ENCODE measurements around the gene SH3PXD2B.

SH3PXD2B gene

DNA sequence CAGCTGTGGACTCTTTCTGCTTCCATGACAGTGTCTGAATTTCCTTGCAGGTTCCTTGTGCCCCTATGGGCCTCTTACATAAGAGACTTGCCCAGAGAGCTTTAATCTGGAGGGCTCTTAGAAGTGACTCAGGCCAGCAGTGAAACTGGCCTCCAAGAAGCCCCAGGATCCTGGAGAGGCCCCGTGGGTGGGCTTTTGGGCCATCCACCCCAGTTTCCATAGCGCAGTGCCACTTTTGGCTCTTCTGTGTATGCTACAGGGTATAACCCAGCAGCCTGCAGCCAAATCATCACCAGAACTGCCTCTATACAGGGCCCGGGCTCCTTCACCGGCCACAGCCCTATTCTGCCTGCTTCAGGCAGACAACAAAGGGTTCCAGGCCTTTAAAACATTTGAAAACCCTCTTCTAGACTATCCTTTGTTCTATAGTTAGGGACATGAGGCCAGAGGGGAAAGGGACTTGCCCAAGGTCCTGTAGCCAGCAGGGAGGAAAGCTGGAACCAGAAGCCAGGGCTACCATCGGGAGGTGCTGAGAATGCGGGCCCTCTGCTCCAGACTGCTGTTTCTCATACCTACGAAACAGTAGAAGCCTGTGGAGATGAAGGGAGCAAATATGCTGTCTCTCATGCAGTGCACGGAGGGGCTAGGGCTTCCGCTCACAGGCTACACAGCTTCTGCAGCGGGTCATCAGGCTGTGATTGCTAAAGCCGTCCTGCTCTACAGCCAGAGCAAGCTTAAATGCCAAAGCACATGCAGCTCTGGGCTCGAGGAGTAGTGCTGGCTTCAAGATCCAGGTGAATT lies 18.0 kb downstream of the SH3PXD2B start:
- no peak for DNase-seq

DNA sequence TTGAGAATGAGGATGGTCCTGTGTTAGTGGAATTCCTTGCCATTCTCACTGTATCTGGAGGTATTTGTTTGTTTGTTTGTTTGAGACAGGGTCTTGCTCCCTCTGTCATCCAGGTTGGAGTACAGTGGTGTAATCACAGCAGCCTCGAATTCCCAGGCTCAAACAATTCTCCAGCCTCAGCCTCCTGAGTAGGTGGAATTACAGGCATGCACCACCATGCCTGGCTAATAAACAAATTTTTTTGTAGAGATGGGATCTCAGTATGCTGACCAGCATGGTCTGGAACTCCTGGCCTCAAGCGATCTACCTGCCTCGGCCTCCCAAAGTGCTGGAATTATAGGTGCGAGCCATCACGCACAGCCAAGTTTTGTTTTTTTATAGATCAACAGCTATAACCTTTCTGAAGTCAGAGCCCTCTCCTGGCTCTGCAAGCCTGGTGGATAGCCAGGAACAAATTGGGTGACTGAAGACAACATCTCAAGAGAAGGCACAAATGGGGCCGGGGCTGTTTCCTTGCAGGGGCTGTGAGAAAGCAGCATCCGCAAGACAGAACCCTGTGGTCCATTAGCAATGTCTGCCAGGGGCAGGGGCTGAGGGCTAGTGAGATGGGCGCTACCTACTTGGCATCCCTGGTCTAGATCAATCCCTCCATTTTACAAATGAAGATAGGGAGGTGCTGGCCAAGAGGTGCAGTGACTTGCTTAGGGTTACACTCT lies 18.8 kb downstream of the SH3PXD2B start:
- no peak for DNase-seq

DNA sequence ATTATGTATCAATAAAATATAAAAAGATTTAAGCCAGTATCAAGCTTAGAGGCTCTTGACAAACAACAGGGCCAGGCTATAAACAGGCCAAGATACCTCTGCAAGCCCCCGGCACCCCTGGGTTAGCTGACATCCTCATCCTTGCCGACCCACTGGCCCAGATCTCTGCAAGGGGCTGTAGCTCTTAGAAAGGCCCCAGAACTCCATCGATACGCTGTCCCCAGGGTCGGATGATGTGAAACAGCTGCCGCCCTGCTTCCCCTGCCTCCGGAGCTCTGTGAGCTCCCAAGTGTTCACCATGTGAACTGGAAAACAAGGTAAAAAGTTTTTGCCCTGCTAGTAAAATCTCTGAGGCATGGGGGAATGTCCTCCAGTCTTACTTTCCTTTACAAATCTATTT lies 20.1 kb downstream of the SH3PXD2B start:
- DNase-seq, result no peak

DNA sequence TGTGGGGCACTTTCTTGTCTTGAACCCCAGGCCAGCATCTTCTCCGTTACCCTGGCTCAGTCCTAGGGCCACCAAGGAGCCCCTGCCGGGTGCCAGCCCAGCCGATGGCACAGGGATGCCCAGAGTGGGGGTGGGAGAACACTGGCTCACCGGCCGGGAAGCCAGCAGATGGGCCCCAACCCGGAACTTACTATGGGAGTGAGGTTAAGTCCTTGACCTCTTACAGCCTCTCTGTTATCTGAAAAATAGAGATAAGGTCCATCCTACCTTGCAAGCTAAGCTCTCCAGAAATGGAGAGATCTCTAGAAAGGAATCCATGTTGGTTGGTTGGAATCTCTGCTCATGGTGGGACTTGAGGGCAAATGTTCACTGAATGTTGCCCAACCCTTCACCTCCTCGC lies 20.8 kb downstream of the SH3PXD2B start:
- DNase-seq, result no peak

DNA sequence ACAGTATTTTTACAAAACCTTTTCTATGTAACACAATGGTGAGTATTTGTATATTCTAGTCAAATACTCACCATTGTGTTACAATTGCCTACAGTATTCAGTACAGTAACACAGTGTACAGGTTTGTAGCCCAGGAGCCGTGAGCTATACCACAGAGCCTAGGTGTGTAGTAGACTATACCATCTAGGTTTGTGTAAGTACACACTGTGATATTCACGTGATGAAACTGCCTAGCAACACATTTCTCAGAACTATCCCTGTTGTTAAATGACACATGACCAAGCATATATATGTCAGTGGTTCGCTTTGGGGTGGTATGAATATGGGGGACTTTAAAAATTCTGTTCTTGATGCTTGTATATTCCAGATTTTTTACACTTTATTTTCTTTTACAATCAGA lies 21.3 kb downstream of the SH3PXD2B start:
- DNase-seq, result no peak

DNA sequence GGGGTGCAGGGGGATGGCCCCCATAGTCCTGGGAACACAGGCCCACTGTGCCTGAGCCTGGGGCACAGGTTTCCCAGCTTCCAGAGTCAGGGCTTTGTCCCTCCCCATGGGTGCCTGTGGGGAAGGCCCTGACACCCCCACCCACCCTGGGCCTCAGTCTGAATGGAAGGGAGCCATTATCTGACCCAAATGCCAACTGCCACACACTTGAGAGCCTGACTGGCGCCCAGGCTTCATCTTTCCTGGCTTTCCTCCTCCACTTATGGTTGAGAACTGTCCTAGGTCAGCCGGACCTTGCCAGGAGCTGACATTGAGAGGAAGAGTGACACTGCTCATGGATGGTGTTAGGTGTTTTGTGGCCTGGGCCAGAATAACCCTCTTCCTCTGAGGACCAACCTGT lies 24.0 kb downstream of the SH3PXD2B start:
- no peak for DNase-seq

DNA sequence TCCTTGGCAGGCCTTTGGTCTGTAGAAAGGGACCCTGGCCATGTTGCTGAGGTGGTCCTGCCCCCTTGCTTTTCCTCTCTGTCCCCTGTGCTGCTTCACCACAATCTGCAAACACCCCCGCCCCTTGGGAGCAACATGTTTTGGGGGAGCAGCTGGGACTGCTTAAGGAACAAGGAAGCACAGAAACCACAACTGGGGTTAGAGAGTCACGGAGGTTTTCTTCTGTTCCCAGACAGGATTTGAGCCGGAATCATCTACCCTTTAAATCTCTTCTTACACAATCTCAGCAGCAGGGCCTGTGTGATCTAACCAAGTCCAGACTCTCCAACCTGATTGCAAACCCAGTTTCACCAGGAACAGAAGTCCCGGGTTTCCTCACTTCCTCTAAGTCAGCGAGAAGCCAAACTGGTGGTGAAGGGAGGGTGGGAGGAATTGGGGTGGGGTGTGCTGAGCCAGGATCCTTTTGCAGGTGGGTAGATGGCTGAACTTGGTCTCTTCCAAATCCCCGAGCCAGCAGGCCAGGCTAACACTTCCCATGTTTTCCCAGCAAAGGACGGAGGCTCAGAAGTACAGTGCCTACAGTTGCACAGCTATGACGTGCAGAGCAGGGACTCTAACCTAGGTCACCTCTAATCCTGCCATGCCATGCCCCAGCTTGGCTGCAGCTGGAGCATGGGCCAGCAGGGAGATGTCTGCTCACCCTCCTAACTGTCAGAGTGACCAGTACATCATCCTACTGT lies 25.0 kb downstream of the SH3PXD2B start:
- no peak for DNase-seq

DNA sequence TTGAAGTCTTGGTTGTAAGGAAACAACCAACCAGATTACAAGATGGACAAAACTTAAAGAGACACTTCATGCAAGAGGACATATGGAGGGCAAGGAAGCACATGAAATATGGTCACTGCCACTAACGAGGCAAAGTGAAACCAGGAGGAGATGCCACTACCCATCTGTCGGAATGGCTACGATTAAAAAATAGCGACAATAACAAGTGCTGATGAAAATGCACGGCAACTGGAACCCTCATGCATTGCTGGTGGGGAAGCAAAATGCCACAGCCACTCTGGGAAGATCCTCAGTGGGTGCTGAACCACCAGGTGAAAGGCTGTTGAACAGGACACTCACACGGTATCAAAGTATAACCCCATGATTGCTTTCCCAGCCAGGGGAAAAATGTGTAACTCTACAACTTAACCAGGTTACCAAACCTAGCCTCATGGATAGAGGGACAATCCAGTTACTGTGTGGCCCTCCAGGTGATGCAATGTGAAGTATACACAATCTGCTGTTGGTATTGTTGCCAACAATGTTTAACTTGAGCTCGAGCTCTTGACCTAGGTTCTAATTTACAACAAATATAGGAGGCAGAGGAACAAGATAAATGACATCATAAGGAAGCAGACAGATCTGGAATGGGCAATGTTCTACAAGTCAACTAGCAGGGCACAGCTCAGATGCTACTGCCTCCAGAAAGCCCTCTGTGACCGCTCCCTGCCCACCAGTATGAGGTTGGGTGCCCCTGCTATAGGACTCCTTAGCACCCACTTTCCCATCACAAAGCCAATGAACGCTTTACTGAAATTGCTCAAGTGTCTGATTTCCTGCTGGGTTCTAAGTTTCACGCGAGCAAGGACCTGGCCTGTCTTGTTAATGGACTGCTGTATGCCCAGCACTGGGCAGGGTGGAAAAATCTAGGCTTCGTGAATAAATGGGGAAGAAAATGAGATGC lies 25.8 kb downstream of the SH3PXD2B start:
- DNase-seq, result no peak

DNA sequence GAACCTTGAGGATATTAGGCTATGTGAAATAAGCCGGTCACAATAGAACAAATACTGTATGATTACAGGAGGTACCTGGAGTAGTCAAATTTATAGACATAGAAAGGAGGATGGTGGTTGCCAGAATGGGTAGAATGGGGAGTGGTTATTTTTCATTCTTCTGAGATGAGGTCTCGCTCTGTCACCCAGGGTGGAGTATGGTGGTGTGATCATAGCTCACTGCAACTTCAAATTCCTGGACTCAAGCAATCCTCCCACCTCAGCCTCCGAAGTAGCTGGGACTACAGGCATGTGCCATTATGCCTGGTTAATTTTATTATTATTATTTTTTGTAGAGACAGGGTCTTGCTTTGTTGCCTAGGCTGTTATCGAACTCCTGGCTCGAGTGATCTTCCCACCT lies 27.1 kb downstream of the SH3PXD2B start:
- no peak for DNase-seq

DNA sequence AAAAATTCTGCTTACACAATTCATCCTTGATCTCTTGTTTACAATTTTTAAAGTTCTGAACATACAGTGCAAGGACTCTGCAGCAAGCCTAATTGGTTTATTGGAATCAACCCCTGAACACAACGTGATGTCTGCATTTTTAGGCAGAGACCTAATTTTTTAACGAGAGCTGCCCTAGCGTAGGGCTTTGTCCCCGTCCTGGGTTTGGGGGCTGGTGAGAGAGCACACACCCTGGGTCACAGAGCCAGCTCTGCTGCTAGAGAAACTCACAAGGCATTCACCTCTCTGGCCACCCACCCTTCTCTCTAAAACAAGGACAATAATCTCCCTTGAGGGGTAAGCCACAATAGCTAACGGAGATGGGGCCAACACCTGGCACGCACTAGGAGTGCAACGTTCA lies 28.2 kb downstream of the SH3PXD2B start:
- no peak for DNase-seq

DNA sequence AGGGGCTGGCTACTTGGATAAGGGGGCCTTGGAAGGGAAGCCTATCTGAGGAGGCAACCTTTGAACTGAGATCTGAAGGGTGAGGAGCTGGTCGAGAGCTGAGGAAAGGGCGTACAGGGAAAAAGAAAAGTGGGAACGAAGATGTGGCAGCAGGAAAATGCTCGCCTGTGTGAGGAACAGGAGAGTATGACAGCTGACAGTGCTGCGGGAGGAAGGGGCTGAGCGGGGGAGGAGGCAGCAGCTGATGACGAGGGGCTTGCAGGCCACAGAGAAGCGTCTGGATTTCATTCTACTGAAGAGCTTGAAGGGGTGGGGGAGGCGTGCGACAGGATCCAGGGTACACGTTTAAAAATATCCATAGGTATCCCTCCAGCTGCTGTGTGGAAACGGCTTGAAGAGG lies 28.9 kb downstream of the SH3PXD2B start:
- no peak for DNase-seq

DNA sequence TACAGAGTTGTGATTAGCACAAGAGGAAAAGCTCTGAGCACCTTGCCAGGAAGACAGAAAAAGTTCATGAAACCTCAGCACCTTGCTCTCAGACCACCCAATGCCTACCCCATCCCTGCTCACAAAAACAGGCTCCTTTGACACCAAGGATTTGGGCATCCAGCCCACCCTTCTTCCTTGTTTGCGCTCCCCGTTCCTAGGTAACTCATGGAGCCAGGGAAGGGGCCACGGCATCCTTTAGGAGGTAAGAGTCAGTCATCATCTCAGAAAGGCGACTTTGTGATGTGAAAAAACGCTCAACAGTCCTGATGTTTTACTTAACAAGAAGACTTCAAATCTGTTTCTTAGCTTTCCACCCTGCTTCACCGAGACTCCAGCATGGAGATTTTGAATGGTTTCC lies 29.5 kb downstream of the SH3PXD2B start:
- DNase-seq, result no peak

DNA sequence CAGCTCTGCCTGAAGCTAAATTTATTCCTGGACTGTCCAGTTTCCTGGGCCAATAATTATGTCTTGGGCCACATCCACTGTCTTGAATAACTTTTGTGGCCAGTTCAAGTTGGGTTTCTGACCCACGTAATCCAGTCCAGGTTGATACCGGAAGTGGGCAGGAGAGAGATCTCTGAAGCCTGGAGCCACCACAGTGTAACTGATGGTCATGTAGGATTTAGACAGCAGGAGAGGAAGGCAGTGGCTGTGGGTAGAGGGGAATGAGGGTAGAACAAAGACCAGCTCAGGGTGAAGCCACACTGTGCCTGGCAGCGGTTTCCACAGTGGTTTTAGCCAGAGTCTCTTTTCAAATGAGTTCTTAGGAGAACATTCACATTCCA lies 30.2 kb downstream of the SH3PXD2B start:
- DNase-seq, result no peak

DNA sequence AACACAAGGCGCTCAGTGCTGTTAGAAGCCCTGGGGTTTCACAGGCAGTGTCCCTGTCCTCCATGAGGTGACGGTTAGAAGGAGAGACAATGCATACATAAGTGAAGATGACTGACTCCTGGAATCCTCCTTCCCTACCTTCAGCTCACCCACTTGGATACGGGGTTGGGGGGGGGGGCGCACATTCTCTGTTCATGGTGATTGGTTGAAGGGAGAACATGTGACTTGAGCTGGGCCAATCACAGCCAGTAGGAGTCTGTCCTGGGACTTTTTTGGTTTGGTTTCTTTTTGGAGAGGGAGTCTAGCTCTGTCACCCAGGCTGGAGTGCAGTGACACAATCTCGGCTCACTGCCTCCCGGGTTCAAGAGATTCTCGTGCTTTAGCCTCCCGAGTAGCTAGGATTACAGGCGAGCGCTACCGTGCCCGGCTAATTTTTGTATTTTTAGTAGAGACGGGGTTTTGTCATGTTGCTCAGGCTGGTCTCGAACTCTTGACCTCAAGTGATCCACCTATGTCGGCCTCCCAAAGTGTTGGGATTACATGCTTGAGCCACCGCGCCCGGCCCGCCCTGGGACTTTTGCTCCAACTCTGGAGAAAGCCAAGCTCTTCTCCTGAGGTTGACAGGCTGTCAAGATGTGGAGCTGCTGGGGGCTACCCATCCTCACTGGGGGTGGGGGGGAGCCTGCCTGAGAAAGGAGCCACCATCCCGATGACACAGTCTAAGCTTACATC lies 30.8 kb downstream of the SH3PXD2B start:
- DNase-seq, result no peak

DNA sequence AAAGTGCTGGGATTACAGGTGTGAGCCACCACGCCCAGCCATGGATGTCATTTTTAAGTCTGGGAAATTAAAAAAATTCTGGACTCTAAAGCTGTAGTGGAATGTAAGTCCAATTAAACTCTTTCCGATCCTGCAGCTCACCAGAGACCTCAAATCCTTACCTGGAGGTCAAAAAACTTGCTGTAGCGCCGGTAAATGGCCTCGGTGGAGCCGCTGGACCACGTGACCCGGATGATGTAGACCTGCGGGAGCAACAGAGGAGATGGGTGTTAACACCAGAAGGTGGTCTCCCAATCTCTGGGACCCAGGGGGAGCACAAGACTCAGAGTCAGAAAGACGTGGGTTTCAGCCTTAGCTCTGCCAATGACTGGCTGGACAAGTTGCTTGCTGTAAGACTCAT lies 32.1 kb downstream of the SH3PXD2B start:
- no peak for DNase-seq

DNA sequence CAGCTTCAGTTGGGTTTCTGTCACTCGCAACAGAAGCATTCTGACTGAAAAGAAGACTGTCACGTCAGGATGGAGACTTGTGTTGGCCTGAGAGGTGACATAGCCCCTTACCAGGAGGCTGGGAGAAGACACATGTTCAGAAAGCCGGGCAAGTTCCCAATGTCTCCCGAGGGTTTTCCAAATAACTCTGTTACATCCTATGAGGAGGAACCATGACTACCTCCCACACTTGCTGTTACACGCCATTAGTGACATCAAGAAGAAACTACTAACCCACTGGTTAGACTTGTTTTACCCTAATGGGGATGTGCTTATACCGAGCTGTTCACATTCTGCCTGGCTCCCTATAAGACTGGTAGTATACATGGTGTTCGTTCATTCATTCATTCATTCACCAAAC lies 33.3 kb downstream of the SH3PXD2B start:
- DNase-seq, result no peak

DNA sequence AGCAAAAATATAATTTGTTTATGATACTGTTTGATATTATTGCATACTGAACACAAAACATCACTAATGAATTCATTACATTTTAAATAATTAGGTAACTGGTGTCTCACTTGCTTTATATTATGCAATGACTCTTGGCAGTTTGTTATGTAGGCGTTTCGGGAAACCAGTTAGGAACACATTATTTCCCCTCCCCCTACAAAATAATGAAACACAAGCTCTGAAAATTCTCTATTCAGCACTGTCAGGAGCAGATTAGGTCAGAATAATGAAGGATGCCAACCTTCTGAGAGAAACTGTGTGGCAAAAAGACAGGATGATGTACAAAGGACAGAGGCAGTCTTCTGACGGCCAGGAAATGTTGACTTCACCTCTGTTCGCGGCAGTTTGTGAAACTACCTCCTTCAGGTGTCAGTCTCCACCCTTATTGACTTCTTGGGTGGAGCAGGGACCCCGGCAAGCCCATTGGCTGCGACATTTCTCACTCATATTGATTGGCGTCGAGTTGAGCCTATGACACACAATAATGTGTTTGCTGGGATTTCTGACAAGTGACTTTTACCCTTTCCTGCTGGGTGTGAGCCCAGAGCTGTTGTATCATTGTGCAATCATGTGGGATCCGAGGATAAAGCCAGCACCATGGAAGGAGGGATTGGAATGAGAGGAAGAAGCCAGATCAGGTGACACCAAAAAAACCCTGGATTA lies 33.9 kb downstream of the SH3PXD2B start:
- DNase-seq, result peak in 1 of 2 experiments; percentile 62

DNA sequence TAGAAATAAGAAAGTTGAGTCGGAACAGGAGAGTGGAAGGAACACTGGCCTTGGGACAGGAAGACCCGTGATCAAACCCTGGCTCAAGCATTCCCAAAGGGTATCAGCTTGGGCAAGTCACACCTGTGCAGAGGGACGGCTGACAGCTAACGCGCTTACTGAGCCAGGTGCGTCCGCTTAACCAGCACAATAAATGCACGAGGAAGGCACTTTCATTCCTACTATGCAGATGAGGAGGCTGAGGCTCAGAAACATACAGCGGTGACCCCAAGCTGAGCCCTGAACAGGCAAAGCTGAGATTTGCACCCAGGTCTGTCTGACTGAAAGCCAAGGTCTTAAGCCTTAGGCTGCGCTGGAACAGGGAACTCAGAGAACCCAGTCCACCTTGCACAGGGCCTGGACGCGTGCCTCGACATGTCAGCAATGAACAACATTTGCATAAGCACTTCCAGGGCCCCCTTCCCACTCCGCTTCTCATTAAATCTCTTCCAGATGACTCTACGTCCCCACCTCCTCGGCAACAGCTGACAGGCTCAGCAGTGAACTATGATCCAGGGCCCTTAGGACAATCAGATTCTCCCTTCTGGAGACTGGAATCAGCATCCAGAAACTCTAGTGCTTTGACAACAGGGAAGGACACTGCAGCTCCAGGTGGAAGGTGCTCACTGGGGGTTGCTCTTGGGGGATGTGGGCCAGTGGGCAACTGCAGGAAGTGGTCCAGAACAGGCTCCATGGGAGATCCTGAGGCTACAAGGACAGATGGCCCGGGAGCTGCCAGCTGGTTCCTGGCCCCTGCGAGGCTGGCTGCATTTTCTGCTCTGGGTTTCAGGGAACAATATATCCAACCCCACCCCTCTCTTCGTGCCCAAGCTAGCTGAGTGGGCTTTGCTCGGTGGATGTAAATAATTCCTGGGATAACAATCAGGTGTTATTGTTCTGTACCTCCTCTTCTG lies 35.2 kb downstream of the SH3PXD2B start:
- peak; percentile 74 to 78 for DNase-seq

DNA sequence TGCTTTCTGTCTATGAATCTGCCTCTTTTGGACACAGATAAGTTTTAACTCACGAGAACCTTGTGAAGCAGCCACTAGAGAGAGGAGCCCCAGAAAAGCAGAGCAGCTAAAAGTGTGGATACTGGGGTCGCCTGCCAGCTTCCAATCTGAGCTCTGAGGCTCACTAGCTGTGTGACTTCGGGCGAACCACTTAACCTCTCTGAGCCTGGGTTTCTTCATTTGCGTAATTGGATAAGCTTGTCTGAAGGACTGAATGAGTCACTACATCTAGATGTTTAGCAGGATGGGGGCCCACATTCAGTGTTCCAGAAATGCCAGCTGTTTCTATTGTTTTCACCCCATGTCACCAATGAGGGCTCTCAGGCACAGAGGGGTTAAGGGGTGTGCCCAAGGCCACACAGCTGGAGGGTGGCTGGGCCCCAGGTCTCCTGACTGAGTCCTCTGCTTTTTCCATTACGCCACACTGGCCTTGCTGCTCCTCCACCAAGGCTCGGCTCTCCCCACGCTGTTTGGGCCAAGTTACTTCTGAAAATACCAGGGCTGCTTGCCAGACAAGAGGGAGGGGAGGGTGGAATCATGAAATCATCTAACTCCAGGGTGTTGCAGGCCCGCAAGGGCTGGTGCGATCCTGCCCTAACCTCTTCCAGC lies 36.2 kb downstream of the SH3PXD2B start:
- peak; percentile 48 to 85 for DNase-seq

All from NCI-H446 (cell line).